ENCODE measurements around the gene SLC4A7. TPM values are rescaled to one million over a fixed set of nuclear protein-coding genes. Genes with fewer than 3 reads are reported as not detected.
"Not testable (repeated sequence)": the region's sequence is repeated elsewhere in the genome, so short reads cannot be mapped to it uniquely, and the experiment has no call there.

The SLC4A7 gene
- total RNA-seq: 19.2 TPM
- long read RNA-seq, partial matches to known transcripts: 7 of 12 reads
- long read RNA-seq, other reads (novel, unspliced or antisense): 3 of 12 reads

DNA sequence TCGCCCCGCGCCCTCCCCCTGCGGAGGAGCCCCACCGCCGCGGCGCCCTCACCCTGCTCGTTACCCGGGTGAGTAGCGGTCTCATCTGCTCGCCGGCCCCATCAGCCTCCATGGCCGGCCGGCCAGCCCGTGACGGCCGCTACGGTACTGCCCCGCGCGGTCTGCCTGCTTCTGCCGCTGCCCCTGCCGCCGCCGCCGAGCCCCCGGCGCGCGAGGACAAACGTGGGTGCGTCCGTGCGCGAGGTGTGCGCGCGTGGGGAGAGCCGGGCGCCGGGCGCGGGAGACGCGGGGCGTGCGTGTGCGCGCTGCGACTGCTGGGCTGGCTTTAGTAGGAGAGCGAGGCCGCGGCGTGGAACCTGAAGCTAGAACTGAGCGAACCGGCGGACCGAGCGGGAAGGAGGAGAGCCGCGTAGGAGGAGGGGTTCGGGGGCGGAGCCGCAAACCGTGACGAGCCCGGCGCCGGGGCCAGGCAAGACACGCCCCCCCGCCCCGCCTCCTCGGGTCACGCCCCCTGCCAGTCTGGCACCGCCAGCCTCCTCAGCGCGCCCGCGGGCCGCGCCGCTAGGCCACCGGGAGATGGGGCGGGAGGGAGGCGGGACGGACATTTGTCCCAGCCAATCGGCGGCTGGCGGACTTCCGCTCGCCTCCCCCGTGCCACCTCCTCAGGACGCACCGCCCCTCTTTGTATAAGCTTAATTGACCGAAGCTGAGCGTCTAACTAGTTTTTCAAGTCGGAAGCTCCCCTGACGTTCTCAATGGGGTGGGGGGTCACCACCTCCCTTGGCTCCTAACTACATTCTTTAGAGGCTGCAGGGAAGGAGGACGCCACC lies at the start of gene SLC4A7:
SLC4A7 (minus strand) TSS at position 370 of the 830 bp plus-strand sequence; CDS start at position 112, 258 bp downstream.
- intact Hi-C loops (cut with micrococcal nuclease): no loop called here
- DNase-seq (peak; percentile 99), ATAC-seq (peak; percentile 96)

DNA sequence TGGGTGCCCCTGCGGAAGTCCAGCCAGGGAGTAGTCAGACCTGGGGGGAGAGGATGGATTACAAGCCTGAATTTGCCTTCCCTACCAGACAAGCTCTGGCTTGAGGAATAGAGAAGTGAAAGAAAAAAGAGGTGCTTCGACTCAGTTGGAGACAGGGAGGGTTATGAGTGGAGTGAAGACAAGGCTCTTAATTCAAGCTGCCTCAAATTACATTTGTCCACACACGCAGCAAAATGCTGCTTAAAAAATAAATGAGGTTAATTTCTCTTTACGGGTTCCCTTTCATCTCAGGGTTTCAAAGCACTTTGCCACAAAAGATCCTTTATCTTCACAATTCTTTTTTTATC lies 49.0 kb upstream of the SLC4A7 start:
- ATAC-seq (no peak), DNase-seq (no peak)
- intact Hi-C loops (cut with micrococcal nuclease): no loop called here

GRCh38 chr3:27532426-27533260 lies 48.5 kb upstream of the SLC4A7 start:
- intact Hi-C loops (cut with micrococcal nuclease): no loop called here
- DNase-seq (no peak), ATAC-seq (no peak)

DNA sequence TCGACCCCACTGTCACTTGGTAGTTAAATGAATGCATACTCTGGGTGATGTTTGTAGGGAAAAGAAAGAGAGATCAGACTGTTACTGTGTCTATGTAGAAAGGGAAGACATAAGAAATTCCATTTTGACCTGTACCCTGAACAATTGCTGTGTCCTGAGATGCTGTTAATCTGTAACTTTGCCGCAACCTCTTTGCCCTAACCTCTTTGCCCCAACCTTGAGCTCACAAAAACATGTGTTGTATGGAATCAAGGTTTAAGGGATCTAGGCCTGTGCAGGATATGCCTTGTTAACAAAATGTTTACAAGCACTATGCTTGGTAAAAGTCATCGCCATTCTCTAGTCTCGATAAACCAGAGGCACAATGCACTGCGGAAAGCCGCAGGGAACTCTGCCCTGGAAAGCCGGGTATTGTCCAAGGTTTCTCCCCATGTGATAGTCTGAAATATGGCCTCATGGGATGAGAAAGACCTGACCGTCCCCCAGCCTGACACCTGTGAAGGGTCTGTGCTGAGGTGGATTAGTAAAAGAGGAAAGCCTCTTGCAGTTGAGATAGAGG lies 47.1 kb upstream of the SLC4A7 start:
- ATAC-seq; intact Hi-C loops (cut with micrococcal nuclease); DNase-seq: not testable (repeated sequence)

DNA sequence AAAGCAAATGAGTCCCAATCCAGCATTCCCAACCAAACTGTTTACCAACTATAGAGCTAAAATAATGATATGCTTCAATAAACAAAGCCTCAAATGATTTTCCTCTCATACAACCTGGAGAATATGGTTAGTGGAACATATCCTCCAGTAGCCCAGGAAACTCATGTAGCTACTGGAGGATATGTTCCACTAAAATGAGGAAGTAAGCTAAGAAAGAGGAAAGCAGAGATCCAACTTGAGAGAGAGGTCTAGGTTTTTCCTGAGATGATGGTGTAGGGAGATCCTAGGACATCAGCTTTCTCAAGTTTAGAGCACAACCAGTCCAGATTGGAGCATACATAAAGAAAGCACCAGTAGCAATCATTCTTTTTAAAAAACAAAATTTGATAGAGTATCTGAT lies 44.6 kb upstream of the SLC4A7 start:
- ATAC-seq: no peak
- intact Hi-C loops (cut with micrococcal nuclease): no loop called here

GRCh38 chr3:27526614-27527315 lies 42.6 kb upstream of the SLC4A7 start:
- no peak for ATAC-seq
- DNase-seq: no peak
- intact Hi-C loops (cut with micrococcal nuclease): no loop called here

More for the DNA sequence above, 44.6 kb upstream of the SLC4A7 start:
- no peak for DNase-seq

GRCh38 chr3:27521872-27522265 lies 37.7 kb upstream of the SLC4A7 start:
- intact Hi-C loops (cut with micrococcal nuclease): no loop called here
- ATAC-seq (no peak), DNase-seq (no peak)

- ATAC-seq: peak; percentile 91
Observed at GRCh38 chr3:27521179-27521871, 37.1 kb upstream of the SLC4A7 start.

GRCh38 chr3:27511724-27512422 lies 27.7 kb upstream of the SLC4A7 start:
- no peak for ATAC-seq
- intact Hi-C loops (cut with micrococcal nuclease): no loop called here
- no peak for DNase-seq

More at GRCh38 chr3:27521179-27521871, 37.1 kb upstream of the SLC4A7 start:
- no peak for DNase-seq
- intact Hi-C loops (cut with micrococcal nuclease): no loop called here

GRCh38 chr3:27509376-27509775 lies 25.2 kb upstream of the SLC4A7 start:
- ATAC-seq (peak; percentile 19), DNase-seq (no peak)
- intact Hi-C loops (cut with micrococcal nuclease): no loop called here

DNA sequence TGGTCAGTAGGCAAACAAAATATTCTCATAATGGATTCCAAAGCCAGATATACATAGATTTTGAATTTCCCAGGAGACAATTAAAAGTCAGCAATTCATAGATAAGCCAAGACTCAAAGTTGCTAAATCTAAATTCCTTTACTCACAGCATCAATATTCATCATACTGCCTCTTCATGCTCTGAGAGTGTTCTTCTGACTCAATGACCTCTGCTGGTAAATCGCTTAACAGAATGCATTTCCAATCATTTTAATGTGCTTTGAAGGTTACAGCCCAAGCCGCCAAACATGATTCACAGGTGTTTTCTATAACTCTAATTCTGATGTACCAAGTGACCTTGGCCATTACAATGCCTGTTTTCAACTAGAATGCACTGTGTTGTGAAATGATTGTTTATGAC lies 24.2 kb upstream of the SLC4A7 start:
- ATAC-seq (no peak), DNase-seq (no peak)
- intact Hi-C loops (cut with micrococcal nuclease): no loop called here

DNA sequence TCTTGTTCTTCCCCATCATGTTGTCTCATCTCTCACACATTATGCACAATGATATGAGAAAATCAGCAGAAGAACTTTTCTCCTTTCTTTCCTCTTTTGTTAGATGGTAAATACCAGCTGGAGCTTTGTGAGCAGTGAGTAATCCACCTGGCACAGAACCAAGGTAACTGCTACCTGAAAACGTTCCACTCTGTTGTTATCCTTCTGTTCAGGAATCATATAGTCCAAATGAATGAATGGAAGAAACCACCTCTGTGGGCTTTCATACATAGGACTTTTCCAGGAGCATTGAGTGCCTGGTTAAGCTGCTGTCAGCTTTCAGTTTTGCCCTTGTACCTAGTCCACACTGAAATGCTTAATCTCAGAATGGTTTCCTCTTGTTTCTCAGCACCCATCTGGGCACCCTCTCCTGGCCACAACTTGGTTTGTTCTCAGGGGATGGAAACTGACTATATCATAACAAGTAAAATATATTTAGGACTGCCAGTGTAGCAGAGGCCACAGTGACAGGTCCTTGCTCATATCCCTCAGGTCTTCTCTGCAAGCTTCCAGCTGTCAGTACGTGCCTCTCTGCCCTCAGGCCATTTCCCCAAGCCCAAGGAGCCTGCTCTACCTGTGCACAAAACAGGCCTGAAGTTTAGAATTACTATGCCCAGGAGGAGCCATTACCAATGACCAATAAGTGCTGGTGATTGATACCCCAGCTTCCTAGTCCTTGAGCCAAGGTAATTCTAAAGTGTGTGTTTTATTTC lies 23.5 kb upstream of the SLC4A7 start:
- intact Hi-C loops (cut with micrococcal nuclease): no loop called here
- ATAC-seq (no peak), DNase-seq (no peak)

DNA sequence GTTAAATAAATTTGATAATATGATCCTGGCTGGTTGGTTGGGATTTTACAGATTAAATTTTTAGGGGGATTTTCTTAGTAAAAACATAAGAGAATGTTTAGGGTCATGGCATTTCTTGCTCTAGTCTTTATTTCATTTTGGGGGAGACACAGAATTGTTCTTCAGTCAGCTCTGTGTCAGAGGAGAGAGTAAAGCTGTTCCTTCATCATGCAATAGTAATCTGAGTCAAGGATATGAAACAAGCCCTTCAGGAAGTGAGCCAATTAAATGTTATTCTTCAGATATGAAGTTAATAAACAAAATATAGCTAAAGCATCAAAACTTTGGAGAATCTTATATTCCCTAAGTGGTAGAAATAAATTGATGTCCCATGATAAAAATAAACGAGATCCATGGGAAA lies 22.9 kb upstream of the SLC4A7 start:
- DNase-seq (no peak), ATAC-seq (no peak)
- intact Hi-C loops (cut with micrococcal nuclease): no loop called here

DNA sequence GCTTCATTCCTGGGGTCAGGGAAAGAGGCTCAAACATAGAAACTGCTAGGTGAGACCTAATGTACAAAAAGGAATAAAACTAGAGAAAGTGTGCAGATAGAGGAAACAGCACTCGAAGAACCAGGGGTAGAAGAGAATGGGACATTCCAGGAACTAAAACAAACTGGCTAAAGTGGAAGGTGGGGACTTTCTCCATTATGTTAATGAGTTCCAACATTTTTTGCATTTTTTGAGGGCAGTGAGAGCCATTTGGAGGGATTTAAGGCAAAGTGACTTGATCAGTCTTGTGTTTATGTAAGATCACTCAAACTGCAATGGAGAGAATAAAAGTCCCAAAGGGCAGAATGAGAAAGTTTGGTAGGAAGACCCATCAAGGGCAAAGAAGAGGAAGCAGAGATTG lies 20.6 kb upstream of the SLC4A7 start:
- ATAC-seq: no peak
- DNase-seq: no peak
- intact Hi-C loops (cut with micrococcal nuclease): no loop called here

DNA sequence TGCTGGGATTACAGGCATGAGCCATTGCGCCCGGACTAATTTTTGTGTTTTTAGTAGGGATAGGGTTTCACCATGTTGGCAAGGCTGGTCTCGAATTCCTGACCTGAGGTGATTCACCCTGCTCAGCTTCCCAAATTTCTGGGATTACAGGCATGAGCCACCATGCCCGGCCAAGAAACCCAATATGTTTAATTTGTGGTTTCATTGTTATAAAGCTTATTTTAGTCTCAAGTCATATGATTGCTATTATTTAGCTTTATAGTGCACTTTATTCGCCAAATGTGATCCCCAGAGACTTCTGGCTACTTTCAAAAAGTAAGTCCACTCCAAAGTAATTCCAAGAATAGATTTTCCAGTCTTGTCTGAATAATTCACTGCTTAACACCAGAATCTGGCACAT lies 19.3 kb upstream of the SLC4A7 start:
- DNase-seq (no peak), ATAC-seq (no peak)
- intact Hi-C loops (cut with micrococcal nuclease): no loop called here

GRCh38 chr3:27501759-27502158 lies 17.6 kb upstream of the SLC4A7 start:
- ATAC-seq (no peak), DNase-seq (no peak)
- intact Hi-C loops (cut with micrococcal nuclease): no loop called here

DNA sequence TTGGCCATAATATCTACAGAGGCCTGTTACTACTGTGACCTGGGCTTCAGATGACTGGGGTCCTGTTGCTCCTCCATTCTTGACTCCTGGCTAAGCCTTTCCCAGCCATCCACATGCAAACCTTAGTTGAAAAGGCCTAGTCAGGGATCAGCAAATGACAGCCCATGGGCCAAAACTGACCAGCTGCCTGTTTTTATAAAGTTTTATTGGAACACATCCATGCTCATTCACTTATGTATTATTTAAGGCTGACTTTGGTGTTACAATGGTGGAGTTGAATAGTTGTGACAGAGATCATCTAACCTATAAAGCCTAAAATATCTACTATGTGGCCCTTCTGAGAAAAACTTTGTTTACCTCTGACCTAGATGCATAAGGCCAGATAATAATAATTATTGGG lies 16.8 kb upstream of the SLC4A7 start:
- intact Hi-C loops (cut with micrococcal nuclease): no loop called here
- ATAC-seq: no peak
- no peak for DNase-seq

DNA sequence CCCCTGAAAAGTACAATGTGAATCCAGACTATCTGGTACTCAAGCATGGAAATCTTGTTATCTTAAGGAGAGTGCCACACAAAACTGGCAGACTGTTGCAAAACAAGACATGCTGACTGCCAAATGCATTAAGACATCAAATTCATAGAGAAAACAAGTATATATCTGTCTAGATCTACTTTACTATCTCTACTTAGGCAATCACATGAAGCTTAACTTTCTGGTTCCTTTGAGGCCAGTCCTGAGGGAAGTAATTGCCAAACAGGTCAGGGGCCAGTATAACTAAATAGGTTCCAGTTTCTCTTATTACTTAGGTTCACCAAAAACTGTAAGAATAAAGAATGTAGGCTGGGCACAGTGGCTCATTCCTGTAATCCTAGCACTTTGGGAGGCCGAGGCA lies 15.9 kb upstream of the SLC4A7 start:
- intact Hi-C loops (cut with micrococcal nuclease): no loop called here
- DNase-seq (no peak), ATAC-seq (no peak)
